ENCODE results near the gene GAS7. TPM values are rescaled to one million over a fixed set of nuclear protein-coding genes. Genes with fewer than 3 reads are reported as not detected.
"Not testable (repeated sequence)": the region's sequence is repeated elsewhere in the genome, so short reads cannot be mapped to it uniquely, and the experiment has no call there.

The GAS7 gene
- total RNA-seq, 1 experiment from 2014 or later: 14.3 TPM

DNA sequence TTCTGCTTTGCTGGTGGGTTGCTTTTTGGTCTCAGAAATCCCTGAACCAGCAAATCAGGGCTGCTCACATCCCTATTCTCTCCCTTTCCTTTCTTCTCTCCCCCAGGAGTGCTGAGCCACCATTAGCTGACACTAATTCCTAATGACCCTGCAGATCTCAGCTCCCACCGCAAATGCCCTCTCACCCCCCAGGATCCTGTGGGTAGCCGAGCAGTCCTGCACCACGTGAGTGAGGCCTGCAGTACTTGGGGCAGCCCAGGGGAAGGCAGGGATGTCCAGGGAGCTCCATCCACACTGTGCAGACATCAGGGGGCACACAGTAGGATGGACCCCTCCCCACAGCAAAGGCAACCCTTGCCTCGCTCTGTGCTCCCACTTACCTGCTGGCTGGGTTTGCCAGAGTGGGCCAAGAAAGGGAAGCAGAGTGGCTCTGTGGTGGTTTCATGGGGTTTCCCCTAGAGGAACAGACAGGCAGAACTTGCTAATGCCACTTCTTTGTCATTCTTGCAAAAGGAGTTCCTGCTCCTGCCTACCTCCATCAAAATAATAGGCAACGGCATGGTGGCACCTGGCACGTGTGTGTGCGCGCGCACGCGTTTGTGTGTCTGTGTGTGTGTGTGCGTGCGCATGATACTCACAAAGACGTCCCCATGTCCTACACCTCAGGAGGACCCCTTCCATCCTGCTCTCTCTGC is 135.6 kb downstream of the GAS7 start:
- in situ Hi-C loops (cut with HindIII; ENCODE audit: low sequenced_read_pairs): no loop called here
- no peak for DNase-seq (ENCODE audit: low spot score)

DNA sequence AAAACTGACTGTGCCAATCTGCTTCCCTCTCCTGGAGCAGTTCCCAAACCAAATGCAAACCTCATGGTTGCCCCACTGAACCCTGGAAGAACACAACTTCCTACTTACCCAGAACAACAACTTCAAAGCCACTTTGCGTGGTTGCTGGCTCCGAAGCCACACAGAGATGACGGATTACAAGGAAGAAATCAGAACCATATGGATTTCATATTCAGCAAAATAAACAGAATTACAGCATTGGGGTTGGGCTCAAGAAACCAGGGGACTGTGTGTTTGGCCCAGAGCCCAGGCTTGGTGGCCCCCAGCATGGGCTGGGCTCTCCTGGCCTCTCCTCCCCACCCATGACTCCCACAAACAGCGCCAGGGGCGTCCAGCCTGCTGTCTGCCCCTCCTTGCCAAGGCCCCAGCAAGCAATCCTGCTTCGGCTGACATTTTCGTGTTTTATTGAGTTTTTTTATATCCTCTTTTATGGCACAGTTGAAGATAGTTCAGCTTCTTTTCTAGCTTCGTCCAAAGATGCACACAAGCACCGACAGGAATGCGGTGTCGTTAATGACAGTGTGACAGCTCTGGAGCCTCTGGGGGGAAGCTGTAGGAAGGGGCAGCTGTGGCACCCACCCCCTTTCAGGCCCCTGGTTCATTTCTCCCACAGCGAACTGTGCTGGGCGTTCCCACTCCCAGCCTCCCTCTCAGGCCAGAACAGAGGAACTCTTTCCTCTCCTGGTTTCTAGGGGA is 137.1 kb downstream of the GAS7 start:
- in situ Hi-C loops (cut with HindIII; ENCODE audit: low sequenced_read_pairs): no loop called here
- DNase-seq (ENCODE audit: low spot score): no peak

DNA sequence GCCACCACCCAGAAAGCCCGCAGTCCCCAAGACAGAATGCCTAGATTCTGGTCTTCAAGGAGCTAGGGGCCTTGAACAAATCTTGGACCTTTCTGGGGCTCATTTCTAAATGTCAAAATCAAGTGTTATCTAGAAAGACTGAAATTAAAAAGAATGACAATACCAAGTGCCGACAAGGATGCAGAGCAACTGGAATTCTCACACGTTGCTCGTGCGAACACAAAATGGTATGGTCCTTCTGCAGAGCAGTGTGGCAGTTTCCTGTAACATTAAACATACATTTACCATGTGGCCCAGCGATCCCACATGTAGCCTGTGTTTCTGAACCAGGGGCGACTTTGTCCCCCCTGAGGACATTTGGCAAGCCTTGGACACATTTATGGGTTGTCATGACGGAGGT is 137.9 kb downstream of the GAS7 start:
- DNase-seq (ENCODE audit: low spot score): no peak
- in situ Hi-C loops (cut with HindIII; ENCODE audit: low sequenced_read_pairs): no loop called here

DNA sequence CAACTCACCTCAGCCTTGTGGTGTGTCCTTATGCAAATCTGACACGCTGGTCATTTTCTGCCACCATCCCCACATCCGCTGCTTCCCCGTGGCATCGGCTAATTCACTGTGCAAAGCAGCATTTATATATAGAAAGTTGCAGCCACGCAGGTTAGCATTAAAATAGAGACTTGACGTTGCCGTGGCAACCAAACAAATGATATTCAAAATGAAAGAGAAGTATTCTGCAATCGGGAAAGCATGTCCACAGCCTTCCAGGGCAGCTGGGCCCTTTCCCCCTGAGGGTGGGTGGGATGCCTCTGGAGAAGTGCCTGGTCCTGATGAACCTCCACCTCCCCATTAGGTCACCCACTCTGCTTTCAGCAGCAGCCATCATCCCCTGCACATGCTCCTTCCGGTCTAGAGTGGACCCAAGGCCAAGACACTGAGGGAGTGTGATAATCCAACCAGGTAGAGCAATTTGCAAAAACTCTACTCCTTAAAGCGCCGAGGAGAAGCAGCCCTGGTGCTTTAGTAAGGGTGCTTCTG is 138.7 kb downstream of the GAS7 start:
- no peak for DNase-seq (ENCODE audit: low spot score)
- in situ Hi-C loops (cut with HindIII; ENCODE audit: low sequenced_read_pairs): no loop called here

DNA sequence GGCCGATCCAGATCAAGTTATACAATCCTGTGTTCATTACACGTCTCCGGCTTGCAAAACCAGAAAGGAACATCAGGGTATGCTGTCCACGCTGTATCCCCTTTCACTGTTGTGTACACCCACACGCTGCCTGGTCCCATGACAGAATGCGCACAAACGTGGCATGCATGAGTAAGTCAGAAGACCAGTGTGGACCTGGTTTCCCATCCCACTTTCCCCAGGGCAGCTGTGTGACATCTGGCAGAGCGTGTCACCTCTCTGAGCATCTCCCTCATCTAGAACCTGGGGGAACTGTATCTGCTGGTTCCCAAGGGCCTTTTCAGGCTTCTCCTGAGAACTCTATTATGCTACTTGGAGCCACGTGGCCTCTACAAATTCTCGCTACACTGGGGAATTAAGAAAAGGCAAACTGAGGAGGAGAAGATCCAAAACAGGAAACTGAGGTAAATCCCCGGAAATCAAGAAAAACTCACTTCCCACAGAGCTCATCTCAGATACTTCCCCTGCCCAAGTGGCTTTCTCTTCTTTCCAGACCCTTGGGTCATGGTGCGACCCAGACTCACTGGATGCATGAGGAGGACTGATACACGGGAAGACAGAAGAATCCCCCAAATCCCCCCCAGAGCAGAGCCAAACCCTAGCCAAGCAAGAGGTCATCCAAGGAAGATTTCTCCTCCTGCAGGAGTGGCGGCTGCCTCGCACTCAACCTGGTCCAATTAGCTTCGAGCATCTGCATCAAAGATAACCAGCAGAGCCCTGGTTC is 139.3 kb downstream of the GAS7 start:
- no peak for DNase-seq (ENCODE audit: low spot score)
- in situ Hi-C loops (cut with HindIII; ENCODE audit: low sequenced_read_pairs): no loop called here

DNA sequence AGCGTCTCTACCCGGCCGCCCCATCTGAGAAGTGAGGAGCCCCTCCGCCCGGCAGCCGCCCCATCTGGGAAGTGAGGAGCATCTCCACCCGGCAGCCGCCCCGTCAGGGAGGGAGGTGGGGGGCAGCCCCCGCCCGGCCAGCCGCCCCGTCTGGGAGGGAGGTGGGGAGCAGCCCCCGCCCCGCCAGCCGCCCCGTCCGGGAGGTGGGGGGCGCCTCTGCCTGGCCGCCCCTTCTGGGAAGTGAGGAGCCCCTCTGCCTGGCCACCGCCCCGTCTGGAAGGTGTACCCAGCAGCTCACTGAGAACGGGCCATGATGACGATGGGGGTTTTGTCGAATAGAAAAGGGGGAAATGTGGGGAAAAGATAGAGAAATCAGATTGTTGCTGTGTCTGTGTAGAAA is 140.9 kb downstream of the GAS7 start:
- in situ Hi-C loops (cut with HindIII; ENCODE audit: low sequenced_read_pairs): not testable (repeated sequence)

DNA sequence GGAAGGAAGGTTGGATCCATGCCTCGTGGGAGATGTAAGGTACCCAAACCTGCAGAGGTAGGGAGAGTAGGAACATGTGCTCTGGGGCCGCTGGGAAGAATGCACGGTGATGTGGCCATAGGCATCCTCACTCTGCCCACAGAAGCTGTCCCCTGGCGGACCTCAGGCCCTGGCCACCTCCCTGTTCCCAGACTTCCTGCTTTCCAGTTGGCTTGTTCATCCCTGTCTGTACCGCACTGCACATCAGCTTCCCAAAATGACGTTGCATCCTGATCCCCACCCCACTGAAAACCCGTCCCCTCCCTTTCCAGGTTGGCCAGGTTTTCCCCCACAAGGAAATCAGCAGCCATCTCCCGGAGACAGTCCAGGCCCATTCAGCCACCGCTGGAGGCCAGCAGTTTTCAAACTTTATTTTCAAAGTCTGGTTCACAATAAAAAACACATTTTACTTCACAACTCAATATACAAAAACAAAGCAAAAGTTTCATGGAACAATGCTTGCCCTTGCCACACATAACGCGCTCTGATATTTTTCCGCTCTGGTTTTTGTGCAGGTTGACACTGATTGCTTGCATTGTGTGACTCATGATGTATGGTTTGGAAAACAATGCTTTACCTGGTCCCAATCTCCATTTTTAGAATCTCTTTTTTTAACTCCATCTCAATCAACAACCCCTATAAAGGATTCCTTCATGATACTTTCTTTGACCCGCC is 143.0 kb downstream of the GAS7 start:
- in situ Hi-C loops (cut with HindIII; ENCODE audit: low sequenced_read_pairs): no loop called here
- DNase-seq (ENCODE audit: low spot score): no peak

More for the DNA sequence above, 140.9 kb downstream of the GAS7 start:
- not testable (repeated sequence) for DNase-seq (ENCODE audit: low spot score)

DNA sequence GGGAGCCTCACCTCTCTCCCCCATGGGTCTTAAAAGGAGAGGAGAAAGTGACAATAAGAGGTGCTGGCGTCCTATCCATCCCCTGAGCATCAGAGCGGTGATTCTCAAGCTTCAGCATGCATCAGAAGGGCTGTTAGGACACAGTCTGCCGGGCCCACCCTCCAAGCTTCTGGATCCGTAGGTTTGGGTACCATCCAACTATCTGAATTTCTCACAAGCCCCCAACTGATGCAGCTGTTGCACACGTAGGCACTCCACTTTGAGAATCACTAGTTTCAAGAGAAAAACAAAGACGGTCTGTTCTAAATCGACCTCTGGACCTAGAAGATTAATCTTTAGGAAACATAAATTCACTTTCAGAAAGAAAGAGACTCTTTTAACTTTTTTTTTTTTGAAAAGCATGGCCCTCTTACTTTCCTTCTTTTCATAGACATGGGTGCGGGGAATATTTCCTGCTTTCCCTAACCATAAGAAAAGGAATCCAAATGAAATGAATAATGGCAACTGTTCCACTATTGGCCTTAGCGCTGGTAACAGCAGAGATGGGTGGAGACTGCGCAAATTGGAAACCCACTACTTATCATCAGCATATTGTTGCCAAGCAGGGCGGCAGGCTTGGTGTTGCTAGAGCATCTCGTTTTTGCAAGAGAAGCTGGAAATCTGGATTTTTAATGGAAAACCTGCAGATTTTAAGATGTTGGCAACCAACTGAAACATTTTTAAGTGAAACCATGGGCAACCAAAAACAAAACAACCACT is 144.4 kb downstream of the GAS7 start:
- DNase-seq (ENCODE audit: low spot score): no peak
- in situ Hi-C loops (cut with HindIII; ENCODE audit: low sequenced_read_pairs): no loop called here

DNA sequence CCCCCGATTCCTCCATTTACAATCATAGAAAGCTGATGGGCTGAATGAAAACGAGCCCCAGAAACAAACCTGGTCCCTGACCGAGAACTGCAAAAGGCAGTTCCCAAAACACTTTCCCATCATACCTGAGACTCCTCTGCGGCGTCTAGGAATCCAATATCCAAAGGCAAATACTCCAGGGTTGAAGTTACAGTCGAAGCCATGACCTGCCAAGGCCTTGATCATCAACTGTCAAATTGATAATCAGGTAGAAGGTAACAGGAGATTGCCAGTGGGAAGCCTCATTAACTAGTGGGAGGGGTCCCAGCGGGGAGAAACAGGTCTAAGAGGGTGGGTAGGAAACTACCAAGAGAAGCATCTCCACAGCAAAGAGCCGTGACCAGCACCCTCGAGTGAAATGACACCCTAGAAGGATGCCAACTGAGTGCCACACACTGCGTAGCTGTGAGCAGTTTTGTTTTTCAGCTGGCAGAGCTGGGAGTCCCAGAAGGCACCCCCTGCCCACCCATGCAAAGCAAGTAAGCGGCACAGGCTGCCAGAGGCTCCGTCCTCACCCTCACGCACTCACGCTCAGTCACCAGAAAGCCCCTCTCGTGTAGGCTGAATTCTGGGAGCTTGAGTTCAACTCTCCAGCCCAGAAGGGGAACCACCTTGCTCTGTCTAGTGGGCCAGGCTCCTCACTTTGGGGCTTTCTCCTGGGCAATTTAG is 146.1 kb downstream of the GAS7 start:
- no peak for DNase-seq (ENCODE audit: low spot score)
- in situ Hi-C loops (cut with HindIII; ENCODE audit: low sequenced_read_pairs): no loop called here

DNA sequence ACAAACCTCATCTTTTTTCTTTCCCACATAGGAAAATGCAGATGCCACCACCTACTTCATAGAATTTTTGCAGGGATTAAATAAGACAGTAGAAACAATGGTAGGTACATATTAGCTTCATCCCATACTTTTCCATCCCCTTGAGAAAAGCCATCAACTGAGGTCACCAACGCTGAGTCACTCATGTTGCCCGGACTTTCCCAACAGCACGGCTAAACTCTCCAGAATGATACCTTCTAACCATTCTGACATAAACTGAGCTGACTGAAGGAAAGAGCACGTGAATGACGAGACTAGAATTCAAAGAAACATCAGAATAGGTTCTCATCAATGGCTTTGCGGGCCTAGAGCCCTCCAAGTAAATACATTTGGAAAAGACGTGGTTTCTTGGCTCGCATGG is 147.3 kb downstream of the GAS7 start:
- in situ Hi-C loops (cut with HindIII; ENCODE audit: low sequenced_read_pairs): no loop called here
- no peak for DNase-seq (ENCODE audit: low spot score)

DNA sequence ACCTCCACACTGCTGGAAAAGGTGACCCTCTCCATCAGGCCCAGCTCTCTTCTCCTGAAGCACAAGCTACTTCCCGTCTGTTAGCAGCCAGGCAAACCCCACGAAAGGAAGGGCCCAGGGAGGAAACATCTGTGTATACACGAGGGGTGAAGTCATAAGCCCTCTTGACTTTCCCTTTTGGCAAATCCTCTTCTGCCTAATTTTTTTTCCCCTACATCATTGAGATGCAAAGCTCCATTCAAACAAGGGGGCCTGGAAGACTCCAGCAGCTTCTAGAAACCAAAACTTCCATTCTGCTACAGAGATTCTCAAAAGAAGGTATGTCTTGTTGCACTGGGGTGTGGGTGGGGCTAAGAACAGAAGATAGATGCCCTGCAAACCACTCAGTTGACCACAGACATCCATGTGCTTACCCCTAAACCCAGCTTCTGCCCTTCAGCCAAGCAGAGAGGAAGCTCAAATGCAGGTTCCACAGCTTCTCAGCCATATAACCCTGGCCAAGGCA is 147.8 kb downstream of the GAS7 start:
- DNase-seq (ENCODE audit: low spot score): no peak
- in situ Hi-C loops (cut with HindIII; ENCODE audit: low sequenced_read_pairs): no loop called here

DNA sequence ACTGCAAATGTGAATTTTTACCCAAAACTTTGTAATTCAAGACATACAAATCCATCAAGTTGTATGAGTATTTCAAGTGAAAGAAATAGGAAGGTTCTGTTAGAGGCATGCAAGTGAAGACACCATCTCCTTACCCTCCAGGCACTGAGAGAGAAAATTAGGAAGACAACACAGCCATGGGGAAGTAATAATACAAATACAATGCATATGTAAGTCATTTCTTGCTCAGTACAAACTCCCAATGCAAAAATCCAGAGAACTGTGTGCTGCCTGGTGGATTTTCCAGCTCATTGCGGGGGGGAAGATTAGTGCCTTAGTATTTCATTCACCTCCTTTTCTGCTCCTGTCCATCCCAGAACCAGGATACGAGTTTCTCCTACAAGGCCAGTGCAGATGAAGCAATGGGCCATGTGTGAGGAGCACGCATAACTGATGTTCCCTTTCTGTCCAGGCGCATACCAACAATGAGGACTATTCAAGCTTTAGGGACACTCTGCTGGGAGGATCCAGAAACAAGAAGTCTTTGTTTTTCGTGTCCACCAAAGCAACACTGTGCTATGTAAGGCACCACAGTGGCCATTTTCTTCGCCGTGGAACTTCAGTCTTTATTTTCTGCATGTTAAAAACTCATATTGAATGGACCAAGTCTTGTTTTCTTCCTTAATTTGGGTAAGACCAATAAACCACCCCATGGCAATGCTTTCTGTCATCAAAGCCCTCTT is 149.6 kb downstream of the GAS7 start:
- DNase-seq (ENCODE audit: low spot score): peak; percentile 22
- in situ Hi-C loops (cut with HindIII; ENCODE audit: low sequenced_read_pairs): no loop called here

DNA sequence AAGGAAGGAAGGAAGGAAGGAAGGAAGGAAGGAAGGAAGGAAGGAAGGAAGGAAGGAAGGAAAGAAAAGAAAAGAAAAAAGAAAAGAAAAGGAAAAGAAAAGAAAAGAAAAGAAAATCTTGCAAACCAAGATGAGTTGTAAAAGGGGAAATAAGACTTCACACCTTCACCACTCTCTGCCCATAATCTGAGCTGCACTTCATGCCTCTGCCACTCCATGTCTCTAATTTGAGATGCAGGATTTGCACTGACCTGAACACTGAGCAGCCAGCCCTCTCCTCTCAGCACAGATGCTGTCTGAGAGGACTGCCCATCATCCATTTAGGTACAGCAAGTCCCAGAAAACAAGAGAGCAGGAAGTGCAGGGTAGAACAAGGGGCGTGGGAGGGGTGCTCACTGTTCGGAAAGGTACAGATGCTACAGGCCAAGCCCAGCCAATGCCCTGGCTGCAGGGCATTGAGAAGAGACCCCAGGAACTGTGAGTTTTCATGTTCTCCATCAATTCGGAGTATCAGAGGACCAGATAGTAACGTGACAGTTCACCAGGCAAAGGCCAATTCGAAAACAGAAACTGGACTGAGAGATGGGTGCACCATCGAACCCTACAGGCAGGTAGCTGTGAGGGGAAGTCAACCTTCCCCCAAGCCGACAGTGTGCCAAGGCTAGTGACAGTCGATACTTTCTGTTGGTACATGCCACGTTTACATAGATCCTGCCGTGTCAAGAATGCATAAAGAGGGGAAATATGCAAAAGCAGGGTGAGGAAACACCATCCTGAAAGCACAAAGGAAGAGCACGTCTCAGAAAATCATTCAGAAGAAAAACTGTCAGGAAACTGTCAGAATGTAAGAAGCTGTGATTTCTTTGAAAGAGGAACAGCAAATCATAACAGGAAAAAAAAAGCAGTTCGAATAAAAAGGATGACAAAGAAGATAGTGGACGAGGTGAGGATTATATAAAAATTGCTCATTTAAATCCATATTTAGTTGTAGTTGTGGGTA is 151.3 kb downstream of the GAS7 start:
- in situ Hi-C loops (cut with HindIII; ENCODE audit: low sequenced_read_pairs): no loop called here

DNA sequence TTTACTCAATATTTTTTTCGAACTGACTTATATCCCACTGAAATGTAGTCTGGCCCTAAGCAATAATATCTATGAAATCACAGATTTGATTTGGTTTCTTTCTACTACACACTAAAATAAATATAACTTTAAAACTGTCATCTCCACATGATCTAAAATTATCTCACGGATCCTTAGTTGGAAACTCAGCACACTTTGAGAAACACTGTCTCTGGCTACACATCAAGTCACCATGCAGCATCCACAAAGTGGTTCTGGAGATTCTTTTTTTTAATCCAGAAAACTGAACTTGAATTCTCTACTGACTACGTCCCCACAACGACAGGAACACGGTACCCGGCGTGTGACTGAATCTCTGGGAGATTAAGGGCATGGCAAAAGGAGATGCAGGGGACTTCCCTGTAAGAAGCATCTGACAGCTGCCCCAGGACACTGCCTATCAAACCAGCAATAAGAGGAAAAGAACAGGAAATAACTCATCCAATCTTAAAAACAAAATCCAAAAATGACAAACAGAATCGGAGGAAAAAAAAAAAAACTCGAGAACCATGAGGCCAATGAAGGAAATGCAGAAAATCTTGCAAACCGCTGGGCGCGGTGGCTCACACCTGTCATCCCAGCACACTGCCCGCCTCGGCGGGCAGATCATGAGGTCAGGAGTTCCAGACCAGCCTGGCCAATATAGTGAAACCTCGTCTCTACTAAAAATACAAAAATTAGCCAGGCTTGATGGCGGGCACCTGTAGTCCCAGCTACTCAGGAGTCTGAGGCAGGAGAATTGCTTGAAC is 152.3 kb downstream of the GAS7 start:
- no peak for DNase-seq (ENCODE audit: low spot score)
- in situ Hi-C loops (cut with HindIII; ENCODE audit: low sequenced_read_pairs): no loop called here

More for the DNA sequence above, 151.3 kb downstream of the GAS7 start:
- no peak for DNase-seq (ENCODE audit: low spot score)

DNA sequence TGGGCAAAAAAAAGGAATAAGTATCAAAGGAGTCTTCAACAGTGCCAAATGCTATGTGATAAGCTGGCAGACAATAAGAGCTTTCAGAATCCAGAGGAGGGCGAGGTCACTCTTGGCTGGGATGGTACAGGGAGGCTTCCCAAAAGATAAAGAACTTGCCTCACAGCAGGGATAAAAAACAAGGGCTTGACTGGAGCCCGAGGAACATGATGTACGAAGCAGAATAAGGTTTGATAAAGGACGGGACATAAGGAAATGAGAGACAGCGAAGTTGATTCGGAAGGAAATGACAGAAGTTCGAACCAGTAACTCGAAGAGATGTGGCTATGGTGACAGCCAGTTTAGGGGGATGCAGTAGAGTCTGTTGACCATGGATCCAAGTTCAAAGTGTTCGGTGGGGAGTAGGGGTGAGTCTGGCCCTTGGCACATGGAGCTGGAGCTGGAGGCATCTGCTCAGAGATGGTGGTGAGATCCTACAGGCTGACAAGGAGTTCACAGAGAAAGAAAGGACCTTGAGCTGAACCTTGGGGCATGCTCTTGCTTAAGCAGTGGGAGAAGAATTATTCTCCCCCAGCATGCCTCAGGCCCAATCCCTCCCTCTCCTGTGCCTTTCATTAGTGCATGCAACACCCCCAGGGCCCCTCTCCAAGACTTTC is 155.7 kb downstream of the GAS7 start:
- no peak for DNase-seq (ENCODE audit: low spot score)
- in situ Hi-C loops (cut with HindIII; ENCODE audit: low sequenced_read_pairs): no loop called here

Measured in G401 (cell line).